Gastrocnemius medialis (tissue), 4 donors: ENCODE measurements around the gene SH3GL2.

Experiments
- POLR2A ChIP-seq, 2 donors: fragments of 450-650 bp; IDR thresholded peaks; one replicate each; pipeline ENCODE4 v1.6.1; 2017; ENCODE audit warnings: antibody characterized with exemption in 2 of 2, mild to moderate bottlenecking in 2 of 2, moderate library complexity in 2 of 2
- TF ChIP-seq, protein P1 (sequence below), 5 experiments: fragments of 450-650 bp in 3 of 5; fragments of 200-600 bp in 2 of 5; sonication (generic) in 2 of 5; IDR thresholded peaks in 4 of 5; conservative IDR thresholded peaks in 1 of 5; 1 replicate in 4 of 5; 2 replicates in 1 of 5; pipeline ENCODE4 v1.5.1; 2016 to 2019; ENCODE audit warnings: antibody characterized with exemption in 5 of 5, mild to moderate bottlenecking in 3 of 5, moderate library complexity in 3 of 5

DNA sequence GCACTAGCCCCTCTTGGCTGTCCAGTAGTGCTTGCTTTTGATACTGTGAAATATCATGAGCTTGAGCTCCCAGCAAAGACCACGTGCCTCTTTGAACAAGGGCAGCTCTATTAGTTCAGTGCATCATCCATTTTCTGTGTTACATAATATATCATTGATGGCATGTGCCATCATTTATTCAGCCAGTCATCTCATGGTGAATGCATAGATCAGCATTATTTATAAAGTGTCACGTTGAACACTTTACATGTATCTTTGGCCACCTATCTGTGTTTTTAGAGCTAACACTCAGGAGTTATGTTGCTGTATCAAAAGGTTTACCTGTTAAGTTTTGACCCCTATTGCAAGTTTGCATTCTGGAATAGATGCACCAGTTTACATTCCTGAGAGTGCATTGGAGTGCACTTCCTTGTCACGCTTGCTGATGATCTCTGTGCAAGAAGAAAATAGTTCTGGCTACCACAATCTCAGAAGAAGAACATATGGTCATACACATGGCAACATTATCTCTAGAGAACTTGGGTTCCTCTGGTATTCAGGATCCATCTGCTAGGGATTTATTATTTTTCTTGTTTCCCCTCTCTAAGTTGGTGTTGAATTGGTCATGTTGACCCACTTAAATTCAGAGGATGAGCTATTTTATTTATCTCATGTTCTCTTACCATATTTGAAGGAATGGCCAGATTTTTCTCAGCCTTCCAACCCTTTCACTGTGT is 120.9 kb downstream of the SH3GL2 start:
- TF ChIP-seq, protein P1, sequence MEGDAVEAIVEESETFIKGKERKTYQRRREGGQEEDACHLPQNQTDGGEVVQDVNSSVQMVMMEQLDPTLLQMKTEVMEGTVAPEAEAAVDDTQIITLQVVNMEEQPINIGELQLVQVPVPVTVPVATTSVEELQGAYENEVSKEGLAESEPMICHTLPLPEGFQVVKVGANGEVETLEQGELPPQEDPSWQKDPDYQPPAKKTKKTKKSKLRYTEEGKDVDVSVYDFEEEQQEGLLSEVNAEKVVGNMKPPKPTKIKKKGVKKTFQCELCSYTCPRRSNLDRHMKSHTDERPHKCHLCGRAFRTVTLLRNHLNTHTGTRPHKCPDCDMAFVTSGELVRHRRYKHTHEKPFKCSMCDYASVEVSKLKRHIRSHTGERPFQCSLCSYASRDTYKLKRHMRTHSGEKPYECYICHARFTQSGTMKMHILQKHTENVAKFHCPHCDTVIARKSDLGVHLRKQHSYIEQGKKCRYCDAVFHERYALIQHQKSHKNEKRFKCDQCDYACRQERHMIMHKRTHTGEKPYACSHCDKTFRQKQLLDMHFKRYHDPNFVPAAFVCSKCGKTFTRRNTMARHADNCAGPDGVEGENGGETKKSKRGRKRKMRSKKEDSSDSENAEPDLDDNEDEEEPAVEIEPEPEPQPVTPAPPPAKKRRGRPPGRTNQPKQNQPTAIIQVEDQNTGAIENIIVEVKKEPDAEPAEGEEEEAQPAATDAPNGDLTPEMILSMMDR (IDR thresholded peaks at IDR 0.05 in 4 of 5, conservative IDR thresholded peaks at IDR 0.05 in 1 of 5): no peak
- no peak for TF ChIP-seq POLR2A (IDR thresholded peaks at IDR 0.05)
